ENCODE measurements around the gene DDX28.

The DDX28 gene, protein sequence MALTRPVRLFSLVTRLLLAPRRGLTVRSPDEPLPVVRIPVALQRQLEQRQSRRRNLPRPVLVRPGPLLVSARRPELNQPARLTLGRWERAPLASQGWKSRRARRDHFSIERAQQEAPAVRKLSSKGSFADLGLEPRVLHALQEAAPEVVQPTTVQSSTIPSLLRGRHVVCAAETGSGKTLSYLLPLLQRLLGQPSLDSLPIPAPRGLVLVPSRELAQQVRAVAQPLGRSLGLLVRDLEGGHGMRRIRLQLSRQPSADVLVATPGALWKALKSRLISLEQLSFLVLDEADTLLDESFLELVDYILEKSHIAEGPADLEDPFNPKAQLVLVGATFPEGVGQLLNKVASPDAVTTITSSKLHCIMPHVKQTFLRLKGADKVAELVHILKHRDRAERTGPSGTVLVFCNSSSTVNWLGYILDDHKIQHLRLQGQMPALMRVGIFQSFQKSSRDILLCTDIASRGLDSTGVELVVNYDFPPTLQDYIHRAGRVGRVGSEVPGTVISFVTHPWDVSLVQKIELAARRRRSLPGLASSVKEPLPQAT

GRCh38 chr16:68022728-68023537, at the start of gene DDX28, which contains the start of gene DUS2:
TSS of gene DDX28 (minus strand) at chr16:68023232. CDS start at chr16:68023202, 30 bp downstream.
TSS of gene DUS2 (plus strand) at chr16:68023284. CDS start at chr16:68038024, 14,740 bp downstream.
- peak; percentile 94 for DNase-seq (ENCODE audit: low read depth)

DNA sequence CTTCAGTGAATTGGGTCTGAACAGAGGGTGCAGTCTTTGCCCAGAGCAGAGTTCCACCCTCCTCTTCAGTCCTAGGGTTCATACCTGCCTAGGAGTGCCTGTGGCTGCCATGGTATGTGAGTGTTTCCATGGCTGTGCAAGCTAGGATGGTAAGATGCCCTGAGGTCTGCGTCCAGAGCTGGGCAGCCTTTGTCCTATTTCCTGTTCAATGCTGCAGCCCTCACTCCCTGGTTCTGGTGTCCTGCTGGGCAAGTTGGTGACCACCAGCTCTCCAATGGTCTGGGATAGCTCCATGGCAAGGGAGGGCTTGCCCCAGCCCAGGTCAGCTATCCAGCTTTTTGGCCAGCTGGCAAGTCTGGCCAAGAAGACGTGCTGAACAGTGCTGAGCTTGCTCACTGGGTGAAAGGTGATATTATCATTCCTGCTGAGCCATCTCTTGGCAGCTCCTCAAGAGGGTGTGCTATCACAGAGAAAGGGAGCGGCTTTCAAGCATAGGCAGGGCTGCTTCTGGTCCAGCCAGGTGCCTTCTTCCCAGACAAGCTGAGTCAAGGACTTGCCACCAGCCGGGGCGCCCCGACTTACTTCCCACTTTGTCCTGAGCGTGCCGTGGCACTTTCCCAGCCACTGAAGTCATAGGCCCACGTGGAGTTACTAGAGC, 49.1 kb upstream of the DDX28 start:
- DNase-seq (ENCODE audit: low read depth): peak; percentile 84

GRCh38 chr16:68071518-68071901, 48.5 kb upstream of the DDX28 start:
- DNase-seq (ENCODE audit: low read depth): no peak

DNA sequence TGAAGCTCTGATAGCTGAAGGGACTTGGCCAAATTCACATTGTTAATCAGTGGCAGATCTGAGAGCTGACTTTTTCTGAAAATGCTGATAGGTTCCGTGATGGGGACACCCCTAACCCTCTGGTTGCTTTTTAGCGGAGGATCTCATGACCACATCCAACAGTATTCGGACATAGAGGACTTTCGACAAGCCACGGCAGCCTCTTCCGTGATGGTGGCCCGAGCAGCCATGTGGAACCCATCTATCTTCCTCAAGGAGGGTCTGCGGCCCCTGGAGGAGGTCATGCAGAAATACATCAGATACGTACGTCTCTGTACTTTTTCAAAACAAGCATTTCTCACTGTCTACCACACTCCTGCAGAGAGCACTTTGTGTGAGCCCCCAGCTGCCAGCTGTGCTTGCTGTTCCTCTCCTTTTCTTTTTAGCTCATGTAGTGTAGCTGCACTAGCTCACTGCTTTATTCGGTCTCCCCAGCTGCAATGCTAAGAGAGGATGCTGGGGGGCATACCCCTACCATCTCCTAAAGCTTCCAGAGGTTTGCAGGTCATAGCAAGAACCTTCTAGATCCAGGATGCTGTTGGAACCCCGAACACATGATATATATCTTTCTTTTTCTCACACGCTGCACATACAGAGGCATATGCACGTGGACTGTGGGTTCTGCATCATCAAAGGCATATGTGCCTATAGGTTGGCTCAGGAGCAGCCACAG, 47.9 kb upstream of the DDX28 start:
- DNase-seq (ENCODE audit: low read depth): no peak

DNA sequence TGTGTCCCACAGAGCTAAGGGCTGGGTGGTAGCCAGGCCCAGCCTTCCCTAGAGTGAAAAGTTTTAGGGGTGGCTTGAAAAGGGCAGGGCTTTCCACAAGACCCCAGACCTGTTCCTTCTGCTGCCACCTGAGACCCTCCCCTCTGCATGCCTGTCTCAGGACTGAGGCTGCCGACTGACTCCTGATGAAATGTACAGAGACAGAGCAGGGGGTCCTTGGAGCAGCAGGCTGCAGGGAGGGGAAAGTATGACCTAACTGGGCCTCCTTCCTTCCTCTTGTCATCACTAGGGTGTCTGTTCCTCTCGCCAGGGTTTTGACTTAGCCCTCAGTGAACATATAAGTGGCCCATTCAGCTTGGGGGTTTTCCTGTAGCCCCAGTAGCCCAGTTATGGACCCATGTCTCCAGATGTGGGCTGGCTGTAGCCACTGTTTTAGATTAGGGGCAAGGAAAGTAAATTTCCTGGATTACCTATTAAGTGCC, 47.3 kb upstream of the DDX28 start:
- no peak for DNase-seq (ENCODE audit: low read depth)

DNA sequence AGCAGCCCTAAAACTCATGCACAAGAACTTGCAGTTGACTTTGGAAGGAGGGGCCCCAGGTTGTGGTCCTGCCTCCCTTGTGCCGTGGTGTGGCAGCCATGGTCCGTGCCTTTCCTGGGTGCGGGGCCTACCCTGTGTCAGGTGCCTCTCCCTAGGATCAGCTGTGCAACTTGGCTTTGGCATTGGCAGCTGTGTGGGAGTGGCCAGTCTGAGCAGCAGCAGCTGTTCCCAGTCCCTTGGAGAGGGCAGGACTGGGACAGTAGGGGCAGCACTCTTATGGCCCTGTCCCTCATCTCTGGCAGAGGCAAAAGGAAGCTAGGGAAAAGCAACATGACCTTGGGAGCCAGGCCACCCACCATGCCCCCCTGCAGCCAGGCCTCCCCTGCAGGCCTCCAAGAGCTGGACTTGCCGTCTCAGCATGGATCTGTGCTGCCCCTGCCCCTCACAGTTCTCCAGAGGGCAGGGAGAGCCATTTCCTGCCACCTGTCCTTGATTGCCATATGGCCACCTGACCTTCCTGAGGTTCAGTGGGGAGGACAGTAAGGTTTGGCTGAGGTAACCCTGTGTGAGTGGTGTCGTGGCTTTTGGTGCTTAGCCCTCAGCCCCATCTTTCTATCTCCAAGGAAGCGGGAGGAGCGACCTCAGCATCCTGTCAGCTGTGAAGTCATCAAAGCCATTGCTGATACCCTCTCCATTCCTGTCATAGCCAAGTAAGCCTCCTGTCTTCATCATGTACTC, 46.6 kb upstream of the DDX28 start:
- DNase-seq (ENCODE audit: low read depth): no peak

- DNase-seq (ENCODE audit: low read depth): no peak
Measured at GRCh38 chr16:68068926-68069325, 45.9 kb upstream of the DDX28 start.

DNA sequence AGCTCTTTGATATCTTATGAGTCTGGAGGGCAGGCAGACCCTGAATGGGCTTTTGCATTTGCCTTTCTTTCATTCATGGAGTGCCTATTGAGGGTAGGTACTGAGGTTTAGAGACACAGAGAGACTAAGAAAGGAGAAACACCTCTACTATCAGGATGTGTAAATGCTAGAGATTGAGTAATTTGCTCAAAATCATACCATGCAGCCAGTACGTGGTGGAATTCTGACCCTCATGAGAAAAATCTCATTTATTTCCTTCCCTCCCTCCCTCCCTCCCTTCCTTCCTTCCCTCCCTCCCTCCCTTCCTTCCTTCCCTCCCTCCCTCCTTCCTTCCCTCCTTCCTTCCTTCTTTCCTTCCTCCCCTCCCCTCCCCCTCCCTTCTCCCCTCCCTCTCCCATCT, 43.7 kb upstream of the DDX28 start:
- no peak for DNase-seq (ENCODE audit: low read depth)

DNA sequence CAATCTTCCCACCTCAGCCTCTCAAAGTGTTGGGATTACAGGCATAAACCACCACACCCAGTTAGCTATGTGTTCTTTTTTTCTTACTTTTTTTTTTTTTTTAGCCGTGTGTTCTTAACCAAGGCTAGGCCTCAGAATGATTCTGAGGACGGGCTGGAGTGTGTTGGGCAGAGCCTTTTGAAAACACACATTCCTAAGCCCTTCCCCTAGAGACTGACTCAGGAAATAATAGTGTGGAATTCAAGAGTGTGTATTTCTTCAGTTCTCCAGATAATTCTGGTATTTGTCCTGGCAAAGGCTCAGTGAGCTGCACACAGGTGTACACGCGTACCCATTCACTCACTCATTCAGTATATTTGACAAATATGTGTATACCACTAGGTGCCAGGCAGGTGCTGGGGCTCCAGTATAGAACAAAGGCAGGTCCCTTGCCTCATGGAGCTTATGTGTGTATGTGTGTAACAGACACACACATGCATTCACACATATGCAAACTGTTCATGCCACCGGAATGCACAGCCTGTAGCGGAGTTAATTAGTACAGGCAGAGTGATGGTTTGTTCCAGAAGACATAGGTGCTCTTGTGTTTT, 42.8 kb upstream of the DDX28 start:
- DNase-seq (ENCODE audit: low read depth): peak; percentile 86

- DNase-seq (ENCODE audit: low read depth): peak; percentile 85
Measured at GRCh38 chr16:68064791-68065365, 41.8 kb upstream of the DDX28 start.

- no peak for DNase-seq (ENCODE audit: low read depth)
Measured at GRCh38 chr16:68062910-68063393, 39.9 kb upstream of the DDX28 start.

DNA sequence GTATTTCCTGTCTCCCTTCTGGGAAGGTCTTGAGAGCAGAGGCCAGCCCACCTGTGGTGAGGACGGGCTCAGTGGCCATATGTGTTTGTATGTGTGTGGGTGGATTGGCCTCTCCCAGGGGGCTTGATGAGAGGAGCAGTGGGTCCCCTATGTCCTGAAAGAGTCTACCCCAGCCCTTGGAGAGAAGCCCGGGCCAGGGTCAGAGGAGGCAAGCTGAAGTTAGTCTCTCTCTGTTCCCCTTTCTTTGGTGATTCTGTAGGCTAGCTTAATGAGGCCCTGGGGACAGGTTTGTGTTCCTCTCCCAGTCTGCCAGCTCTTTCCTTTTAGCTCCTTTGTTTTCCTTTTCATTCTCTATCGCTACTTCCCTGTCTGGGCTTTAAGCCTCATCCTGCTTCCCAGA, 38.4 kb upstream of the DDX28 start:
- DNase-seq (ENCODE audit: low read depth): no peak

- DNase-seq (ENCODE audit: low read depth): no peak
Measured at GRCh38 chr16:68059804-68060203, 36.8 kb upstream of the DDX28 start.

GRCh38 chr16:68055395-68055794, 32.4 kb upstream of the DDX28 start:
- DNase-seq (ENCODE audit: low read depth): no peak

- no peak for DNase-seq (ENCODE audit: low read depth)
Measured at GRCh38 chr16:68049449-68049848, 26.4 kb upstream of the DDX28 start.

GRCh38 chr16:68047987-68048386, 25.0 kb upstream of the DDX28 start:
- DNase-seq (ENCODE audit: low read depth): no peak

DNA sequence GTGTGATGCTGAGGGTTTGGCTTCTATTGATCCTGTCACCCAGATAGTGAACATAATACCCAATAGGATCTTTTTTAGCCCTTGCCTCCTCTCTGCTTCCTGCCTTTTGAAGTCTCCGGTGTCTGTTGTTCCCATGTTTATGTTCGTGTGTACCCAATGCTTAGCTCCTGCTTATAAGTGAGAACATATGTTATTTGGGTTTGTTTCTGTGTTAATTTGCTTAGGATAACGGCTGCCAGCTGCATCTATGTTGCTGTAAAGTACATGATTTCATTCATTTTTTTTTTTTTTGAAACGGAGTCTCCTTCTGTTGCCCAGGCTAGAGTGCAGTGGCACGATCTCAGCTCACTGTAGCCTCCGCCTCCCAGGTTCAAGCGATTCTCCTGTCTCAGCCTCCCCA, 23.1 kb upstream of the DDX28 start:
- DNase-seq (ENCODE audit: low read depth): no peak

- DNase-seq (ENCODE audit: low read depth): no peak
Measured at GRCh38 chr16:68041783-68042182, 18.8 kb upstream of the DDX28 start.

DNA sequence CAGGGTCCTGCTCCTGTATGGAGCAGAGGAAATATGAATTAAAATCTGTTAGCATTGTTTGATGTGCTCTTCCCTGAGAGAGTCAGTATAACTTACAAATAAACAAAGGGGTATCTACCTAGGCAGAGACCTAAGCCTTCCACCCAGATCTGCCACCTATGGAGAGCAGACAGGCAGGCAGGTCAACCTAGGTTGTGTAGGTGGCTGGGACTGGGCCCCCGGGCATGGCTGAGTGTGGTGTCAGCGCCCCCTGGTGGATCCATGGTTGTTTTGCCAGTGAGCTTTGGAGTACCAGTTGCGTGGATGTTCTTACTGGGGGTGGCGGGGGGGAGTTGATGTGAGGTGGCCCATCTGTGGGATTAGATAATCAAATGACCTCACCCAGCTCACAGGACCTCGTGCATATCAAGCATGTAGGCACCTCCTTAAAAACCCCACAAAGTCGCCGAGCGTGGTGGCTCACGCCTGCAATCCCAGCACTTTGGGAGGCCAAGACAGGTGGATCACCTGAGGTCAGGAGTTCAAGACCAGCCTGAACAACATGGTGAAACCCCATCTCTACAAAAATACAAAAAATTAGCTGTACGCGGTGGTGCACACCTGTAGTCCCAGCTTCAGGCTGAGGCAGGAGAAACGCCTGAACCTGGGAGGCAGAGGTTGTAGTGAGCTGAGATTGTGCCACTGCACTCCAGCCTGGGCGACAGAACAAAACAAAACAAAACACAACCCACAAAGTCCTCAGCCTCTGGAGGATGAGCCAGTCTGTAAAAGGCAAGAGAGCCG, 17.7 kb upstream of the DDX28 start:
- DNase-seq (ENCODE audit: low read depth): peak; percentile 57
